NT2/D1 (cell line): ENCODE measurements around the gene ARL11.

Experiments
- DNase-seq: peaks from one replicate; pipeline ENCODE4 v3.0.0-alpha.2; 2011; ENCODE audit warnings: low read depth, low spot score
- H3K27me3 ChIP-seq: 2 replicates; pipeline ENCODE4 v1.6.0; 2011; ENCODE audit warnings: mild to moderate bottlenecking; ENCODE audit not compliant: insufficient read length, insufficient read depth
- H3K36me3 ChIP-seq: 2 replicates; pipeline ENCODE4 v1.6.1; 2011; ENCODE audit warnings: mild to moderate bottlenecking, low read length, mixed read lengths; ENCODE audit not compliant: insufficient read depth, insufficient read length
- H3K4me1 ChIP-seq: 2 replicates; pipeline ENCODE4 v1.5.1; 2011; ENCODE audit not compliant: insufficient read depth, insufficient read length
- H3K4me3 ChIP-seq: 2 replicates; pipeline ENCODE4 v1.5.1; 2011; ENCODE audit warnings: low read depth; ENCODE audit not compliant: insufficient read length
- H3K9ac ChIP-seq: 2 replicates; pipeline ENCODE4 v1.6.0; 2011; ENCODE audit warnings: low read depth; ENCODE audit not compliant: insufficient read length
- H3K9me3 ChIP-seq: 2 replicates; pipeline ENCODE4 v1.5.1; 2011; ENCODE audit warnings: mild to moderate bottlenecking, low read length; ENCODE audit not compliant: insufficient read depth
- SUZ12 ChIP-seq: IDR thresholded peaks from 2 replicates; pipeline ENCODE4 v1.6.1; 2011; ENCODE audit not compliant: insufficient read length, insufficient read depth; ENCODE audit errors: extremely low read depth
- YY1 ChIP-seq: IDR thresholded peaks from 2 replicates; pipeline ENCODE4 v1.6.1; 2011; ENCODE audit not compliant: insufficient read length, insufficient read depth
- ZNF274 ChIP-seq: IDR thresholded peaks from 2 replicates; pipeline ENCODE4 v1.6.1; 2011; ENCODE audit warnings: mild to moderate bottlenecking, low read depth, low read length

The ARL11 gene

DNA sequence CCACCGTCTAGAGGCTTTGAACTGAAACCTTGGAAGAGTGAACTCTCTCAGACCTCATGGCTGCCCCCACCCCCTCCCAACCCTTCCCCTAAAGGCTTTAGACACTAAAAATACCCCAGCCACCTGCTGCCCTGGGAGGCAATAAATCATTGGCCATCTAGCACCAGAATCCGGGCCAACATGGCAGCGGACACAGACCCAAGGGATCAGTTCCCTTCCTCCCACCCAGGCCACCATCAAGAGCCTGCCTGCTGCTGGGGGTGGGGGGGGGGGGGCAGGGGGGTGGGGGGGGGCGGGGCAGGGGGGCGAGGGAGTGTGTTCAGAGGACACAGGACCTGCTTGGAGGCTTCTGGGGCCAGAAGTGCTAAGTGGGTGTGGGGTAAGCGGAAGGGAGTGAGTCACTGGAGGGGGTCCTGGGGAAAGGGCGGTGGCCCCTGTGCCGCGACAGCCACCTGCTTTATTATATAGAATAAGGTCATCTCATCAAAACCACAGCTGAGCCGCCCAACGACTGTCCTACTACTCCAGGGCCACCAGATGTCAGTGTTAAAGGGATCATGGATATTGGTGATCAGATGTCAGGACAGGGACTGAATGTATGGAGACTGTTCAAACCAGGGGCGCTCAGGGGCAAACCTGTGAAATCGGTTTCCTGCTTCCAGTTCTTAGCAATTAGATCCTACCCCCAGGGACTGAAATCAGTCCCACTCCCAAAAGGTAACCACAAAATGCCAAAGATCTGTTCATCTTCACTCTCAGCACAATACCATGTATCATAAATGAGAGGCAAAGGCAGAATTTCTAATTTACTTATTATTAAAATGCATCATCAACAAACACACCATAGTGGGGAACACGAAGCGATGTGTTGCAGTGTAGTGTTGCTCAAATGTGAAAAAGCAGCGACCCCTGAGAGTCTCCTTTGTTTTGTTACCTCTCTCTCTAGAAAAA, 24.3 kb downstream of the ARL11 start:
- Histone ChIP-seq H3K4me3 (no peak overlapping the region), H3K36me3 (no peaks in the 10 kb centered on the region), H3K27me3 (no peaks in the 10 kb centered on the region), H3K4me1 (no peaks in the 10 kb centered on the region), H3K9me3 (no peaks in the 10 kb centered on the region), H3K9ac (no peak overlapping the region)
- DNase-seq: no peak
- no peak for TF ChIP-seq SUZ12
- TF ChIP-seq YY1: no peak
- TF ChIP-seq ZNF274: no peak

DNA sequence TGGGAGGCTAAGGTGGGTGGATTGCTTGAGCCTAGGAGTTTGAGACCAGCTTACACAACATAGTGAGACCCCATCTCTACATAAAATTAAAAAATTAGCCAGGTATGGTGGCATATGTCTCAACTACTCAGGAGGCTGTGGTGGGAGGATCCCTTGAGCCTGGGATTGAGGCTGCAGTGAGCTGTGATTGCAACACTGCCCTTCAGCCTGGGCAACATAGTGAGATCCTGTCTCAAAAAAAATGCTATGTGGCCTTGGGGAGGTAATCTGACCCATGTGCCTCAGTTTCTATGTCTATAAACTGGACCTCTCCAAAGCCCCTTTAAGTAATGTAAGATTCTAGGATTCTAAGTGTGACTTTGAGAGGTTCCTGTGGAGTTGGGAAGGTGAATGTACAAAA, 25.2 kb downstream of the ARL11 start:
- Histone ChIP-seq H3K9me3 (no peaks in the 10 kb centered on the region), H3K36me3 (no peaks in the 10 kb centered on the region), H3K4me1 (no peaks in the 10 kb centered on the region), H3K4me3 (no peak overlapping the region), H3K9ac (no peak overlapping the region), H3K27me3 (no peaks in the 10 kb centered on the region)
- no peak for DNase-seq
- TF ChIP-seq ZNF274 (no peak), SUZ12 (no peak), YY1 (no peak)

DNA sequence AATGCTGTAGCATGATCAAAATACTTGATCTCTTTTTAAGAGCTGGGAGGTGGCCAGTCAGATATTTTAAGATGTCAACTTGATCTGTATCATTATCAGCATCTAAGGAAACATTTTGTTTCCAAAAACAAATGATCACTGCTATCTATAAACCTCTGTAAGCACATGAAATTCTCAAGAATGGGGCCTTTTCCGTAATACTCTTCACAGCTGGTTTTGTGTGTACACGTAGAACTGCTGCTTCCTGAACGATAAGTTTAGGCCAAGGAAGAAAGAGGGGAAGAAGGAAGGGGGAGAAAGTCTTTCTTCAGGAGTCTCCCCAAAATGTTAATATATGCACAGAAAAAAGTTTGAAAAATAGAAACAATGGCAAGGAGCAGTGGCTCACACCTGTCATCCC, 25.7 kb downstream of the ARL11 start:
- TF ChIP-seq YY1 (no peak), SUZ12 (no peak), ZNF274 (no peak)
- H3K27me3 ChIP-seq: no peaks in the 10 kb centered on the region
- no peaks in the 10 kb centered on the region for H3K36me3 ChIP-seq
- H3K9ac ChIP-seq: no peak overlapping the region
- H3K4me3 ChIP-seq: no peak overlapping the region
- DNase-seq: no peak
- no peaks in the 10 kb centered on the region for H3K4me1 ChIP-seq
- no peaks in the 10 kb centered on the region for H3K9me3 ChIP-seq

DNA sequence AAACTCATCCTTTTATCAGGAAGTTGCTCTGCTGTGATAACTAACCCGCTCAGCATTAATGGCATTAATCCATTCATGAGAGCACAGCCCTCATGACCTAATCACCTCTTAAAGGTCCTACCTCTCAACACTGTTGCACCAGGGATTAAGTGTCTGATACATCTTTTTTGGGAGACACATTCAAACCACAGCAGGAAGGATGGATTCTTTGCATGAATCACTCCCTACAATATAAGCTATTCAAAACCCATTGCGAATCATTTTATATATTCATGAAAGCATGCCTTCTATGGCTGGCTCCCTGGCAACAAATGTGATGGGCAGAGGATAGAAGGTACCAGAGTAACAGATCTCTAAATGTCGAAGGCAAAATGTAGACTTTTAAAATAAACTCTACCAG, 27.6 kb downstream of the ARL11 start:
- Histone ChIP-seq H3K9ac (no peak overlapping the region), H3K36me3 (peaks cover 5% of the 10 kb centered on the region)
- DNase-seq: no peak

DNA sequence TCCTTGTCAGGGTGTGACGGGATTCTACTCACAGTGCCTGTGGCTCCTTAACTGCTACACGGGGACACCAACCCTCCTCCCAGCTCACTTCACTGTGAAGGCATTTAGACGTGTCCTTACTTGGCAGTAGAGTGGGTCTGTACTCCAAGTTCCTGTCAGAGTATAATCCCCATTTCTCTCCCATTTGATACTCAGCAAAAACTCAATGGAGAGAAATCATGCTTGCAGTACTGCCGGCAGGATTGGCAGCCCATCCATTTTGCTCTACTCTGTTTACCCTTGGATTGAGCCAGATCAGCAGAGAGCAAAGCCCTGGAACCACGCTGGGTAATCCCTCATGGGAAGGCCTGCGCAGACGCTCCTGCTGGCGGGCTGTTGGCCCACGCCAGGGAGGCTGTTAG, 28.9 kb downstream of the ARL11 start:
- H3K36me3 ChIP-seq: peaks cover 11% of the 10 kb centered on the region
- no peaks in the 10 kb centered on the region for H3K9me3 ChIP-seq
- H3K9ac ChIP-seq: no peak overlapping the region
- no peaks in the 10 kb centered on the region for H3K4me1 ChIP-seq
- no peak for DNase-seq
- H3K27me3 ChIP-seq: no peaks in the 10 kb centered on the region
- no peak overlapping the region for H3K4me3 ChIP-seq
- no peak for TF ChIP-seq ZNF274
- TF ChIP-seq YY1: no peak
- TF ChIP-seq SUZ12: no peak

More for the DNA sequence above, 27.6 kb downstream of the ARL11 start:
- no peaks in the 10 kb centered on the region for H3K9me3 ChIP-seq
- H3K4me3 ChIP-seq: no peak overlapping the region
- TF ChIP-seq ZNF274 (no peak), YY1 (no peak), SUZ12 (no peak)
- H3K4me1 ChIP-seq: no peaks in the 10 kb centered on the region
- no peaks in the 10 kb centered on the region for H3K27me3 ChIP-seq

DNA sequence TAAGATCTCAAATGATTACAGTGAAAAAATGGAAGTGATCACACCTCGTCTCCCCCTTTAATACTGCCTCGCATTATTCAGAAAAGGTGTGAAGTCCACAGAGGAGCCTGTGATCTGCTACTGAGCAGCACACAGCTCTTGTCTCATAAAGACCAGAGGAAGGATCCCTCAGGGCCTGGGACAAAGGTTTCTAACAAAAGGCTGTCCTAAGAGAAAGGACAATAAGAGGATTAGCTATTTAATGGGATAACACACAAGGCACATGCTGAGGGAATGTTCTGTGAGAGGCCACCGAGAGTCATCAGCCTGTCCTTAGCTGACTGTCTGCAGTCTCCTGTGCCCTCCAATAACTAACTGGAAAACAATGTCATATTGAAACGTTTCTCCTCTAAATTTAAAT, 36.3 kb downstream of the ARL11 start:
- peaks cover 27% of the 10 kb centered on the region for H3K36me3 ChIP-seq
- H3K4me1 ChIP-seq: no peaks in the 10 kb centered on the region
- TF ChIP-seq YY1: no peak
- TF ChIP-seq ZNF274: no peak
- TF ChIP-seq SUZ12: no peak
- H3K27me3 ChIP-seq: no peaks in the 10 kb centered on the region
- no peaks in the 10 kb centered on the region for H3K9me3 ChIP-seq
- peak; percentile 36 for DNase-seq
- no peak overlapping the region for H3K9ac ChIP-seq
- H3K4me3 ChIP-seq: no peak overlapping the region

DNA sequence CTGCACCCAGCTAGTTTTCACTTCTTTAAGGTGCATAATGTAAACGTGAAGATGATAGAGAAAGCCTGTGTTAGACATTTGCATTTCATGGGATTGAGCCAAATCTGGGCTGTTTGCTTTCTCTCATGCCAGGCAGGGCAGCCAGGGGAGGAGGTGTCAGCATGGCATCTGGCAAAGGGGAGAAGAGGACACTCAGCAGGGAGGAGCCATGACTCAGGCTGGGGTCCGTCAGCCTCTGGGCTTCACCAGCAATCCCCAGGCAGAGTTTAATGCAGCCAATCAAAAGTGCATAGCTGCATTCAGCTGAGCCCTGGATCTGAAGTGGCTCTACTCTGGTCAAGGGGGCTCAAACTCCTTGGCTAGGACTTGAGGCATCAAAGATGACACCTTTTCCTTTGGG, 39.5 kb downstream of the ARL11 start:
- no peak for TF ChIP-seq SUZ12
- TF ChIP-seq ZNF274: no peak
- TF ChIP-seq YY1: no peak
- no peaks in the 10 kb centered on the region for H3K4me1 ChIP-seq
- DNase-seq: no peak
- no peak overlapping the region for H3K9ac ChIP-seq
- H3K9me3 ChIP-seq: no peaks in the 10 kb centered on the region
- H3K36me3 ChIP-seq: peaks cover 15% of the 10 kb centered on the region
- no peak overlapping the region for H3K4me3 ChIP-seq
- no peaks in the 10 kb centered on the region for H3K27me3 ChIP-seq
